Panc1 (cell line): ENCODE results near the gene CEP128. TPM values are rescaled to one million over a fixed set of nuclear protein-coding genes. Genes with fewer than 3 reads are reported as not detected.

Experiments
- ATAC-seq: fragments of 200-7000 bp; cut with Tn5 transposase; 2 replicates; pipeline ENCODE4 v1.9.1; 2020; ENCODE audit warnings: mild to moderate bottlenecking, moderate library complexity
- BruUV-seq: library from RNA; stranded (reverse); fragments of 400-500 nt; replicated peaks from 2 replicates; lab custom pipeline; 2021; lab: Mats Ljungman, UMichigan
- CTCF ChIA-PET: fragments of 300-600 bp; sonication (Branson Sonifier 250); formaldehyde crosslinking; loops from one replicate; lab custom pipeline; 2022; ENCODE audit warnings: antibody characterized with exemption; lab: Charles Lee
- POLR2A ChIA-PET: fragments of 300-600 bp; sonication (Branson Sonifier 250); formaldehyde crosslinking; loops from one replicate; lab custom pipeline; 2022; ENCODE audit warnings: antibody characterized with exemption; lab: Charles Lee
- DNase-seq: peaks from one replicate; pipeline ENCODE4 v3.0.0-alpha.2; 2010; ENCODE audit warnings: low read depth, low spot score
- H3K27ac ChIP-seq: 2 replicates; pipeline ENCODE4 v1.5.1; 2011; ENCODE audit warnings: mild to moderate bottlenecking, low read length, inconsistent platforms
- H3K27me3 ChIP-seq: fragments of 200-500 bp; sonication (Bioruptor generic); 2 replicates; pipeline ENCODE4 v1.6.0; 2014; ENCODE audit warnings: low read length, inconsistent platforms; ENCODE audit not compliant: control insufficient read depth, insufficient read depth
- H3K36me3 ChIP-seq: fragments of 200-500 bp; sonication (Bioruptor generic); 2 replicates; pipeline ENCODE4 v1.5.1; 2014; ENCODE audit warnings: inconsistent platforms, mild to moderate bottlenecking, low read length, moderate library complexity; ENCODE audit not compliant: control insufficient read depth, insufficient read depth
- H3K4me1 ChIP-seq: 2 replicates; pipeline ENCODE4 v1.5.1; 2011; ENCODE audit warnings: inconsistent platforms, mild to moderate bottlenecking, low read length, moderate library complexity; ENCODE audit not compliant: control insufficient read depth, insufficient read depth
- H3K4me3 ChIP-seq, 2 experiments: 2 replicates each; pipeline ENCODE4 v1.5.1; 2011 to 2012; ENCODE audit warnings: low read depth in 2 of 2, low read length in 2 of 2, mild to moderate bottlenecking in 2 of 2, inconsistent platforms in 1 of 2, moderate library complexity in 1 of 2
- H3K9me3 ChIP-seq: fragments of 200-500 bp; sonication (Bioruptor generic); 2 replicates; pipeline ENCODE4 v1.5.1; 2014; ENCODE audit warnings: low read depth, mild to moderate bottlenecking, inconsistent platforms, low read length, moderate library complexity; ENCODE audit not compliant: control insufficient read depth, insufficient read depth
- CTCF ChIP-seq: fragments of 450-650 bp; IDR thresholded peaks from 2 replicates; pipeline ENCODE4 v1.5.1; 2017; ENCODE audit warnings: mild to moderate bottlenecking
- POLR2AphosphoS5 ChIP-seq: IDR thresholded peaks from 2 replicates; pipeline ENCODE4 v1.6.1; 2012; ENCODE audit warnings: mild to moderate bottlenecking, low read depth, low read length, moderate library complexity
- REST ChIP-seq, 2 experiments: IDR thresholded peaks; 2 replicates each; pipeline ENCODE4 v1.6.1; 2011 to 2012; ENCODE audit warnings: low read depth in 2 of 2, control low read depth in 1 of 2, low read length in 1 of 2, mild to moderate bottlenecking in 1 of 2, moderate library complexity in 1 of 2; ENCODE audit not compliant: insufficient read depth in 1 of 2
- SIN3A ChIP-seq: IDR thresholded peaks from 2 replicates; pipeline ENCODE4 v1.6.1; 2012; ENCODE audit warnings: low read depth, mild to moderate bottlenecking, low read length, moderate library complexity, borderline replicate concordance; ENCODE audit not compliant: insufficient read depth
- TCF7L2 ChIP-seq: IDR thresholded peaks from 2 replicates; pipeline ENCODE4 v1.6.1; 2011; ENCODE audit warnings: mild to moderate bottlenecking, low read depth, low read length, inconsistent platforms
- in situ Hi-C: cut with HindIII; loops from 2 replicates; pipeline ENCODE4 v1.10.0; 2016; ENCODE audit warnings: low sequenced_read_pairs, low pct_unique_long_range_greater_than_20kb
- intact Hi-C: fragments of 100-400 bp; cut with micrococcal nuclease; formaldehyde crosslinking; loops from one replicate; pipeline ENCODE4 v1.10.0; 2022; ENCODE audit not compliant: unreplicated experiment
- total RNA-seq: library from RNA; stranded (reverse); gene quantifications from one replicate; pipeline ENCODE4 v1.2.1, GENCODE V29; 2021; ENCODE audit not compliant: unreplicated experiment

CEP128 gene
- total RNA-seq, 1 experiment from 2014 or later: 9.3 TPM

GRCh38 chr14:80792771-80793170, 148.8 kb downstream of the CEP128 start:
- no peaks in the 10 kb centered on the region; the same call in 1 of the 2 replicates for H3K36me3 ChIP-seq
- DNase-seq: no peak
- POLR2A ChIA-PET: no interaction called here
- no peak for ATAC-seq
- no peak overlapping the region for H3K27ac ChIP-seq
- H3K9me3 ChIP-seq: no peaks in the 10 kb centered on the region
- no peaks in the 10 kb centered on the region for H3K4me1 ChIP-seq
- intact Hi-C loops: no loop called here
- H3K4me3 ChIP-seq: no peak overlapping the region
- TF ChIP-seq CTCF (no peak), POLR2AphosphoS5 (no peak), TCF7L2 (no peak), SIN3A (no peak), REST (IDR thresholded peaks at IDR 0.05; ENCODE audit: insufficient read depth in 1 of 2, low read depth in 2 of 2, low read length in 1 of 2) (no peak)
- no peaks in the 10 kb centered on the region for H3K27me3 ChIP-seq
- CTCF ChIA-PET: no interaction called here
- BruUV-seq: no TSS peak
- in situ Hi-C loops: no loop called here

GRCh38 chr14:80787876-80788275, 153.7 kb downstream of the CEP128 start:
- POLR2A ChIA-PET: no interaction called here
- intact Hi-C loops: no loop called here
- Histone ChIP-seq H3K4me1 (no peaks in the 10 kb centered on the region), H3K27ac (no peak overlapping the region), H3K4me3 (no peak overlapping the region), H3K36me3 (no peaks in the 10 kb centered on the region; the same call in 1 of the 2 replicates), H3K27me3 (no peaks in the 10 kb centered on the region), H3K9me3 (no peaks in the 10 kb centered on the region)
- DNase-seq: no peak
- no TSS peak for BruUV-seq
- TF ChIP-seq REST (IDR thresholded peaks at IDR 0.05; ENCODE audit: insufficient read depth in 1 of 2, low read depth in 2 of 2, low read length in 1 of 2) (no peak), TCF7L2 (no peak), CTCF (no peak), SIN3A (no peak), POLR2AphosphoS5 (no peak)
- no peak for ATAC-seq
- CTCF ChIA-PET: no interaction called here
- in situ Hi-C loops: no loop called here
